Upper lobe of left lung (tissue), 4 donors: ENCODE data around the gene ITPR2.

Experiments
- CTCF ChIP-seq, 6 experiments: fragments of 450-650 bp in 4 of 6; fragments of 200-600 bp in 2 of 6; sonication (generic) in 2 of 6; IDR thresholded peaks; one replicate each; pipeline ENCODE4 v1.5.1; 2016 to 2019; ENCODE audit warnings: antibody characterized with exemption in 6 of 6
- POLR2A ChIP-seq, 4 donors: fragments of 450-650 bp; IDR thresholded peaks; one replicate each; pipeline ENCODE4 v1.5.1; 2016 to 2017; ENCODE audit warnings: antibody characterized with exemption in 4 of 4, mild to moderate bottlenecking in 2 of 4
- POLR2AphosphoS5 ChIP-seq, 2 donors: sonication (generic); formaldehyde crosslinking; IDR thresholded peaks; one replicate each; pipeline ENCODE4 v1.5.1; 2017; ENCODE audit warnings: antibody characterized with exemption in 2 of 2

- TF ChIP-seq CTCF (IDR thresholded peaks at IDR 0.05) (no peak), POLR2A (IDR thresholded peaks at IDR 0.05) (no peak), POLR2AphosphoS5 (IDR thresholded peaks at IDR 0.05) (no peak)
Measured at GRCh38 chr12:26372866-26373265, 460.1 kb downstream of the ITPR2 start.
